ENCODE measurements around the gene ITGA6.
A peak's percentile ranks its signal among the peaks of the same experiment; 100 is the strongest.
"Not testable (repeated sequence)": the region's sequence is repeated elsewhere in the genome, so short reads cannot be mapped to it uniquely, and the experiment has no call there.

ITGA6 gene

DNA sequence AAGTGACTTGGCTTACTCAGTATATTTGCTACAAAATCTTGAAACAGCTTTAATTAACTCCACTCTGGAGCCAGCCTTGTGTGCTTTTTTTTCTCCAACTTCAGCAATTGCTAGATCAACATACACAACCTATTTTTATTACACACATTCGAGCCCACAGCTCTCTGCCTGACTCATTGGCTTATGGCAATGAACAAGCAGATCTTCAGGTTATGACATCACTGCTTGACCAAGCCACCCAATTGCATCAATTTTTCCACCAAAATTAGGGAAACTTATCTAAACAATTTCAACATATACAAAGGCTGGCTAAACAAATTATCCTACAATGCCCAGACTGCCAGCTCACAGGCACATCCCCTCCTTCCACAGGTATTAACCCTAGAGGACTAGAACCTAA lies 88.9 kb downstream of the ITGA6 start:
- DNase-seq (ENCODE audit: low read depth): peak; percentile 83

DNA sequence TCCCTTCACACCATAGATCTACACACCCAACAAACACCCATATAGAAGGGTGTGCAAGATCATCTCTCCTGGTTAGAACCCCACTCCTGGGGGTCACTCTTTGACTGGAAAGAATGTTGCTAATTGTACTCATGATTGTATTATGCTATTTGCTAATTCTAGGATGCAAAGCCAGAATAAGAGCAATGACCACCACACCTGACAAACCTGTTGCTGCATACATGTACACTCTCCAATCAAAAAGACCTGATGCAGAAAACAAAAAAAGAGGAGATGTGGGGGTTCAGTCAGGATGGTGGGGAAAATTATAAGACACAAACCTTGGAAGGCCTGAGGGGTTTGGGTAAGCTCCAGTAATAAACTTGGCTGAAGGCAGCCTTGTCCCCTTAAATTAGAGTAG lies 91.6 kb downstream of the ITGA6 start:
- DNase-seq (ENCODE audit: low read depth): no peak

DNA sequence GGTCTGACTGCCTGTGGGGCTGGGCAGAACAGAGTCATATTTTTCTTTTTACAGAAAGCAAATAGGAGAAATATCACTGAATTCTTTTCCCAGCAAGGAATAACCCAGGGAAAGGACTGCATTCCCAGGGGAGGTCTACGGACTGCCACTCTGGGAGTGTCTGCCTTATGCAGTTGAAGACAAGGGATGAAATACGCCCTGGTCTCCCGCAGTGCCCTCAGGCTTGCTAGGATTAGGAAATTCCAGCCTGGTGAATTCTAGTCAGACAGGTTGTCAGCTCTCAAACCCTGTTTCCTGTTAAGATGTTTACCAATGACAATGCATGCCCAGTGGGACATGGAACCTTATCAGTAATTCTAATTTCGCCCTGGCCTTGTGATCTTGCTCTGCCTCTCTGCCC lies 98.2 kb downstream of the ITGA6 start:
- no peak for DNase-seq (ENCODE audit: low read depth)

DNA sequence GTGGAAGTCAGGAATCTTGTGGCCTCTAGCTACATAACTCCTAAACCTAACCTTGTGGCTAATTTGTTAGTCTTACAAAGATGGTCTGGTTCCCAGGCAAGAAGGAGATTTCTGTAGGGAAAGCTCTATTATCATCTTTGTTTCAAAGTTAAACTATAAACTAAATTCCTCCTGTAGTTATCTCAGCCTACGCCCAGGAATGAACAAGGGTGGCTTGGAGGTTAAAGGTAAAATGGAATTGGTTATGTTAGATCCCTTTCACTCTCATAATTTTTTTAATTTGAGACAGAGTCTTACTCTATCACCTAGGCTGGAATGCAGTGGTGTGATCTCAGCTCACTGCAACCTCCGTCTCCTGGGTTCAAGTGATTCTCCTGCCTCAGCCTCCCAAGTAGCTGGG lies 103.9 kb downstream of the ITGA6 start:
- no peak for DNase-seq (ENCODE audit: low read depth)

DNA sequence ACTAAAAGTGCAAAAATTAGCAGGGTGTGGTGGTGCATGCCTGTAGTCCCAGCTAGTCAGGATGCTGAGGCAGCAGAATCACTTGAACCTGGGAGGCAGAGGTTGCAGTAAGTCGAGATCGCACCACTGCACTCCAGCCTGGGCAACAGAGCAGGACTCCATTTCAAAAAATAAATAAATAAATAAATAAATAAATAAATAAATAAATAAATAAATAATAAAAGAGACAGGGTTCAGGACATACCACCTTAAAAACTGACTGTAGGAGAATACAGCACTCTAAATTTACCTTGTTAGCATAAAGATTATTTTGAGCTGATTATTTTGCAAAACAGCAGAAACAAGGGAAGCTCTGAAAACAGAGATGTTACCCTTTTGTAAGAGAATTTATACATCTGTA lies 105.1 kb downstream of the ITGA6 start:
- DNase-seq (ENCODE audit: low read depth): not testable (repeated sequence)

DNA sequence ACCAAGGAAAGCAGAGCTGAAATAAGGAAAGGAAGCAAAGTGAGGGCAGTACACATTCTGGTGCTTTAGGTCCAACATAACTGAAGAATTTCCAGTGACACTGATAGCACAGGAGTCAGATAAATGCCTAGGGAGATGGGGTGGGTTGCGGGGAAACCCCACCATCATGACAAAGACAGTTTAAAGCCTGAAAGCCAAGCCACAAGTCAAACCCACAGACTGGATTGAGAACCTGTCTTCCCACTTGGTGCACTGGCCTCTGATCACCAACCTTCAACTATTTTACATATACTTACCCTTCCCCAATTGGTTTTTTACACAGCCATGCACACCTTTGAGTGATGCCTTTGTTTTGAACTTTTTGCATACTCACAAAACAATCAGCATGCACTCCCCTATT lies 106.3 kb downstream of the ITGA6 start:
- no peak for DNase-seq (ENCODE audit: low read depth)

DNA sequence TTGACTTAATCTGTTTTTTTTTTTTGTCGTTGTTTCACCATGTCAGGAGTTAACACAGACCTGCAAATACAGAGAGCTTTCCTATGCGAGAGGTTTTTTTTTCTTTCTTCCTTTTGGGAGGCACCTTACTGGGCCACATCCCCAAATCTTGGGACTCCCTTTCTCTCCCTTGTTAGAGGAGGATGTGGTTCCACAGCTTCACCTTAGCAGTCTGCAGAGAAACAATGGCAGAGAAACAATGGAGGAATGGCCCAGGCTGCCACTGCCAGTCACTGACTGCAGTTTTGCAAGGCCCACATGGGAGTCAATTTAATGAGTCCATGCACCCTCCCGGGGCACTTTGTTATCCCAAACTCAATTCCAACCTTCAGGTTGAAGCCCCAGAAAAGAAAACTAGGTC lies 107.7 kb downstream of the ITGA6 start:
- DNase-seq (ENCODE audit: low read depth): no peak

DNA sequence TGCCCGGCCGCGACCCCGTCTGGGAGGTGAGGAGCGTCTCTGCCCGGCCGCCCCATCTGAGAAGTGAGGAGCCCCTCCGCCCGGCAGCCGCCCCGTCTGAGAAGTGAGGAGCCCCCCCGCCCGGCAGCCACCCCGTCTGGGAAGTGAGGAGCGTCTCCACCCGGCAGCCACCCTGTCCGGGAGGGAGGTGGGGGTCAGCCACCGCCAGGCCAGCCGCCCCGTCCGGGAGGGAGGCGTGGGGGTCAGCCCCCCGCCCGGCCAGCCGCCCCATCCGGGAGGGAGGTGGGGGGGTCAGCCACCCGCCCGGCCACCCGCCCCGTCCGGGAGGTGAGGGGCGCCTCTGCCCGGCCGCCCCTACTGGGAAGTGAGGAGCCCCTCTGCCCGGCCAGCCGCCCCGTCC lies 110.5 kb downstream of the ITGA6 start:
- DNase-seq (ENCODE audit: low read depth): not testable (repeated sequence)

DNA sequence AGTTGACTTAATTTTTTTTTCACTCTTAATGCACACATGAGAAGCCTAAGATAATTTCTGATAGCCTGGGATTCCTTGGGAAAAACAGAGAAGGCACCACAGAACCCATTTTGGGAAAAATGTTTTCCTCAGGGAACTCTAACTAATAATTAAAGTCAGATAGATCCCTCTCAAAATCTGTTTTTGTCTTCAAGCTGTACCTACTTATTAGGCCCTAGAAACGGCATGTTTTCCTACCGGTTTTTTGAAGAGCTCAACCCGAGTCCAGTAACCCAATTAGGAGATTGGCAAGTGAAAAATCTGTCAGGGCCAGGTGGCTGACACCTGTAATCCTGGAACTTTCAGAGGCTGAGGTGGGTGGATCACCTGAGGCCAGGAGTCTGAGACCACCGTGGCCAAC lies 112.4 kb downstream of the ITGA6 start:
- DNase-seq (ENCODE audit: low read depth): no peak

DNA sequence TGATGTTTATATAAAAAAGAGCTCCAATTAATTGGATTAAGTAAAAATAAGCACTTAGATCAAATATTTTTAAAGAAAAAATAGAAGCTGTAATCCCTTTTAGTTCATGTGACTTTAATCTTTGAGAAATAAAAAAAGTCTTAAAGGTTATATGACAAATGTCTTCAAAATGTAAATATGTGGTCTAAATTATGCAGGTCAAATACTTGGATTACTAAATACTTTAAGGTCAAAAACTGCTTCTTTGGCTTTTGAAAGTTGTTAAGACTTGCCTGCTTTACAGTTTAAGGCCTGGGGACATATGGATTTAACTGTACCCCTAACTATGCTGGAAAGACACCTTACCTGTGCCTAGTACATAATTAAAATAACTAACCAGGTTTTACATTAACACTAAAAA lies 113.0 kb downstream of the ITGA6 start:
- no peak for DNase-seq (ENCODE audit: low read depth)

DNA sequence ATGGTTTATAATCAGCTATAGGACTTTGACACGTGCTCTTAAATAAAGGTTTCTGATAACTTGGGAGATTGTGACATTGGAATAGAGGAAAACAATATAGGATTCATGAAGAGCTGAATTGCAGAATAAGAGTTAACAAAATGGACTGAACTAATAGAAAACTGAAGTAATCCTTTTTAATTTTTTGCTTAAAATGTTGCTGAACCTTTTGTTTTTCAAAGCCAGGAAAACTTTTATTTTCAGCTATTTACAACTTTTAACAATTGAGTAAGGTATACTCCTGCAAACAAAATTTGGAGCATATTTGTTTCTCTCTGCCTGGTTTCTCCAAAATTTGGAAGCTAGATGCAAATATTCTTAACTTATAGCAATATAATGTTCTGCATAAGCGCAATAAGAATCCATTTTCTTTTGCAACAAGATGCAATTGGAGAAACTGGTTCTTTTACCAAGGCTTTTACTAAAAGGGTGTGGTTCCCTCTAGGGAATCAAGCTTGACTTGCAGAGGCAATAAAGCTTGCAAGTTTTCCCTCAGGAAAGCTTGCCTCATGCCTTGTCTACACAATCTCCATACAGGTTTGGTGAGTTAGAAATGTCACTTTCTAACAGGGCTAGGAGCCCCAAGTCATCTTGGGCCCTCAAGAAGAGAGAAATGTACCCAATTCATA lies 118.2 kb downstream of the ITGA6 start:
- DNase-seq (ENCODE audit: low read depth): peak; percentile 10

DNA sequence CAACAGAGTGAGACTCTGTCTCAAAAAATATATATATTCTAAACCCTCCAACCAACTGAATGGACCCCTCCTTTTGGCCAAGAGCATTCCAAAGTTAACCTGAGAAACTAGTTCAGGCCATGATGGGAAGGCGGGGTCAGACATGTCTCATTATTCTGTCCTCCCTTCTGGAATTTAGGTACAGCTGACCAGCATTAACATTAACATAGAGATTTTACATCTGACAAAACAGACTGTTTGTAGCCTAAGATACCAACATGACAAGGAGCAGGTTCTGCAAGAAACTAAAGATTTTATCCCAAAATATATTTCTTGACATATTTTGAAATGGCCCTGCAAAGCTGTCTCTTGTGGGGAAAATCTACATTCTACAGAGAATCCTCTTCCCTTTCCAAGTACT lies 121.7 kb downstream of the ITGA6 start:
- no peak for DNase-seq (ENCODE audit: low read depth)

DNA sequence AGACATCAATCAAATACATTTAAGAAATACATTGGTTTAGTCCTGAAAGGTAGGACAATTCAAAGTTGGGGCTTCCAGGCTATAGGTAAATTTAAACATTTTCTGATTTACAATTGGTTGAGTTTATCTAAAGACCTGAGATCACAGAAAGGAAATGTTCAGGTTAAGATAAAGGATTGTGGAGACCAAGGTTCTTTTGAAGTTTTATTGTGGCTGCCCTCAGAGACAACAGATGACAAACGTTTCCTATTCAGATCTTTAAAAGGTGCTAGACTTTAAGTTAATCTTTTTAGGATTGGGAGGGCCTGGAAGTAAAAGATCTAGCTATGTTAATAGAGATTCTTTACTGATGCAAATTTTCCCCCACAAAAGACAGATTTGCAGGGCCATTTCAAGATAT lies 122.4 kb downstream of the ITGA6 start:
- not testable (repeated sequence) for DNase-seq (ENCODE audit: low read depth)

DNA sequence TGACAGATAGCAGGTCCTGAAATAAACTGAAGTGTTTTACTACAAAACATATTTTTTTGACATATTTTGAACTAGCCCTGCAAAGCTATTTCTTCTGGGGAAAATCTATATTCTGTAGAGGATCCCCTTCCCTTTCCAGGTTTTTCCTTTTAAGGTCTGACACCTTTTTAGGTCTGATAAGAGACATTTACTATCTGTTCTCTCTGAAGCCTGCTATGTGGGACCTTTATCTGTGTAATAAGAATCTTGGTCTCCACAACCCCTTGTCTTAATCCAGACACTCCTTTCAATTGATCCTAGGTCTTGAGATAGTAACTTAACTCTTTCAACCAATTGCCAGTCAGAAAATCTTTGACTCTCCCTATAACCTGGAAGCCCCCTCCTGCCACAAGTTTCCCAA lies 123.0 kb downstream of the ITGA6 start:
- DNase-seq (ENCODE audit: low read depth): no peak

DNA sequence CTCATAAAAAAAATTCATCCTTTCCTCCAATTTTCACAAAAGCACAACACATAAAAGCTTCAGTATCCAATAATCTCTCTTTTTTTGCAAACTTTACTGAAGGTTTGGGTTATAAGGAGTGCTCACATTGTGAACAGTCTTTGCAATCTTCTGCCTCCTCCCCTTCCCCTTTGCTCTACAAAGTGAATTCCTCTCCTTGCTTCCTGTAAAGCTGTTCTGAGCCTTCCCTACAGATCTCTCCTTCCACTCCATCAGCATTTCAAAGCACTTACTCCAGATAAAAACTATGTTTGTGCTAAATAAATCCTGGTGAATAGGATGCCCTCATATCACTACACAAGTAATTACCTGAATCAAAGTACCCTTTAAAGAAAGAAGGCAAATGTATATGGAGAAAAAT lies 123.9 kb downstream of the ITGA6 start:
- no peak for DNase-seq (ENCODE audit: low read depth)

DNA sequence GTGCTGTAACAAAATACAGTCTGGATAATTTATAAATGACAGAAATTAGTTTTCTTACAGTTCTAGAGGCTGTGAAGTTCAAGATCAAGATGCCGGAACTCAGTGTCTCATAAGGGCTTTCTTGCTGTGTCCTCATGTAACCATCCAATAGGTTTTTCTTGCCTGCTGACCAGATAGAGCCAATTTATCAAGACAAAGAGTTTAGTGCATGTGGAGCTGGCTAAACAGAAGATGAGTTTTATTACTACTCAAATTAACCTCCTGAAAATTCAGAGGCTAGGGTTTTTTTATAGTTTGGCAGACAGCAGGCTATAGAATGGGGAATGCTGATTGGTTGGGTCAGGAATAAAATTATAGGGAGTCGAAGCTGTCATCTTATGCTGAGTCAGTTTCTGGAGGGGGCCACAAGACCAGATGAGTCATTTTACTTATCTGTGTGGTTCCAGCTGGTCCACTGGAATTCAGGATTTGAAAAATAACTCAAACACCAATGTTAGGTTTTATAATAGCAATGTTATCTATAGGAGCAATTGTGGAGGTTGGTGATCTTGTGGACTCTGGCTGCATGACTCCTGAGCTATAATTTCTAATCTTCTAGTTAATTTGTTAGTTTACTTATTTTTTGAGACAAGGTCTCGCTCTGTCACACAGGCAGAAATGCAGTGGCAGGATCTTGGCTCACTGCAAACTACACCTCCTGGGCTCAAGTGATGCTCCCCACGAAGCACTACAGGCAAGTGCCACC lies 125.3 kb downstream of the ITGA6 start:
- DNase-seq (ENCODE audit: low read depth): peak; percentile 69

DNA sequence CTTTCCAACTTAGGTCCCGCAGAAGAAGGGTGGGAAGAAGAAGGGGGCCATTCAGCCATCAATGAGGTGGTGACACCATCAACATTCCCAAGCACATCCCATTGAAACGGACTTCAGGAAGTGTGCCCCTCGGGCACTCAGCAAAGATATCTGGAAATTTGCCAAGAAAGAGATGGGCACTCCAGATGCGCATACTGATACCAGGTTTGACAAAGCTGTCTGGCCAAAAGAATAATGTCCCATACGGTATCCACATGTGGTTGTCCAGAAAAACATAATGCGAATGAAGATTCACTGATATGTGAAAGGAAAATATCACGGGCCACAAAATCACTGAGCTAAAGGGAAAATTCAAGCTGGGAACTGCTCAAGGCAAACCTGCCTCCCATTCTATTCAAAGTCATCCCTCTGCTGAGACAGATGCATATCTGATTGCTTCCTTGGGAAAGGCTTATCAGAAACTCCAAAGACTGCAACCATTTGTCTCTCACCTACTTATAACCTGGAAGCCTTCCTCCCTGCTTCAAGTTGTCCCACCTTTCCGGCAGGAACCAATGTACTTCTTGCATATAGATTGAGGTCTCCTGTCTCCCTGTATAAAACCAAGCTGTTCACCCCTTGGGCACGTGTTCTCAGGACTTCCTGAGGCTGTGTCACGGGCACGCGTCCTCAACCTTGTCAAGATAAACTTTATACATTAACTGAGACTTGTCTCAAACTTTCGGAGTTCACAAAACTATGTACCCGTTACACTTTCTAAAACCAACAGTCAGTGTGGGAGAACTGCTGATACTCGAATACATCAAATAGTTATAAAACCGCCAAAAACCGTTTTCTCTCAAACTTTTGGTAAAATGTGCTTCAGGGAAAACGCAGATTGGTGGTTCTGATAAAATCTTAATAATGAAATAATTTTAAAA lies 127.2 kb downstream of the ITGA6 start:
- DNase-seq (ENCODE audit: low read depth): no peak

DNA sequence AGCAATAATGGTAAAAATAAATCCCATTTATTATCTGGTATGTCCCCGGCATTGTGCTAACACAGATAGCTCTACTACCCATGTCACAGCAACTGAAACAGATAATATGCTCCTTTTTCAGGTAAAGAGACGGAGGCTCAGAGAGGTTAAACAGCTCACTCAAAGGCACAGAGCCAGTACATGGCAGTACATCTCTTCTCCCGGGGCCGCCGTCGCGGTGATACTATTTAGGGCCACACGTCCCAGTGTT lies 127.8 kb downstream of the ITGA6 start:
- DNase-seq (ENCODE audit: low read depth): no peak

Measured in stromal cell of bone marrow (primary cell).